Endothelial cell of umbilical vein (primary cell): ENCODE data around the gene UBE2E1. TPM values are rescaled to one million over a fixed set of nuclear protein-coding genes. Genes with fewer than 3 reads are reported as not detected.

Source experiments
- BruUV-seq: library from RNA; stranded (reverse); fragments of 400-500 nt; replicated peaks from 2 replicates; lab custom pipeline; 2021; lab: Mats Ljungman, UMichigan
- CTCF ChIA-PET: fragments of 300-600, 350-600 bp; sonication (Branson Sonifier 250); formaldehyde crosslinking; loops from one replicate; lab custom pipeline; 2021; ENCODE audit warnings: antibody characterized with exemption, inconsistent platforms; lab: Charles Lee
- POLR2A ChIA-PET: fragments of 300-600, 350-600 bp; sonication (Branson Sonifier 250); formaldehyde crosslinking; loops from one replicate; lab custom pipeline; 2021; ENCODE audit warnings: antibody characterized with exemption, inconsistent platforms; lab: Charles Lee
- DNase-seq: peaks from one replicate; pipeline ENCODE4 v3.0.0-alpha.2; 2011; ENCODE audit warnings: low read depth, low spot score
- FAIRE-seq: peaks from 2 replicates; lab custom pipeline; 2011; peaks lifted over from hg19 to GRCh38; lab: Jason Lieb, UNC
- H2AFZ ChIP-seq: 2 replicates; pipeline ENCODE4 v1.6.0; 2012; ENCODE audit warnings: low read depth, low read length, control low read depth, inconsistent platforms
- H3K27ac ChIP-seq: 2 replicates; pipeline ENCODE4 v1.5.1; 2011; ENCODE audit warnings: low read depth, mild to moderate bottlenecking, control low read depth, low read length, moderate library complexity; ENCODE audit not compliant: insufficient read depth
- H3K27me3 ChIP-seq, 2 experiments: 2 replicates each; pipeline versions ENCODE4 v1.6.0 to v1.6.1; 2011; ENCODE audit warnings: low read length in 2 of 2, mixed read lengths in 1 of 2; ENCODE audit not compliant: control insufficient read depth in 2 of 2, insufficient read depth in 2 of 2
- H3K36me3 ChIP-seq, 2 experiments: 2 replicates in 1 of 2; 3 replicates in 1 of 2; pipeline ENCODE4 v1.5.1; 2011; ENCODE audit warnings: low read length in 2 of 2, mild to moderate bottlenecking in 1 of 2, moderate library complexity in 1 of 2; ENCODE audit not compliant: control insufficient read depth in 2 of 2, insufficient read depth in 2 of 2; ENCODE audit errors: extremely low read depth in 1 of 2
- H3K4me1 ChIP-seq: 3 replicates; pipeline ENCODE4 v1.5.1; 2011; ENCODE audit warnings: mild to moderate bottlenecking, low read length; ENCODE audit not compliant: control insufficient read depth, insufficient read depth; ENCODE audit errors: extremely low read depth
- H3K4me2 ChIP-seq: 2 replicates; pipeline ENCODE4 v1.6.1; 2011; ENCODE audit warnings: low read length, control low read depth, mixed read lengths; ENCODE audit not compliant: insufficient read depth
- H3K4me3 ChIP-seq, 3 experiments: fragments of 200-600 bp in 1 of 3; sonication (generic), shearing (Covaris generic) in 1 of 3; replicated peaks in 1 of 3; 2 replicates each; pipeline ENCODE4 v1.5.1; 2011 to 2016; ENCODE audit warnings: control low read depth in 3 of 3, low read length in 3 of 3, mild to moderate bottlenecking in 2 of 3, inconsistent platforms in 1 of 3, low read depth in 1 of 3, moderate library complexity in 1 of 3; ENCODE audit not compliant: insufficient read depth in 1 of 3
- H3K79me2 ChIP-seq: 2 replicates; pipeline ENCODE4 v1.6.0; 2012; ENCODE audit warnings: low read length, inconsistent platforms; ENCODE audit not compliant: control insufficient read depth, insufficient read depth
- H3K9ac ChIP-seq: replicated peaks from 2 replicates; pipeline ENCODE3; 2011; ENCODE audit warnings: low read length, control low read depth; ENCODE audit not compliant: insufficient read depth; ENCODE audit errors: extremely low read depth
- H3K9me1 ChIP-seq: replicated peaks from 3 replicates; pipeline ENCODE4 v1.6.0; 2011; ENCODE audit warnings: mild to moderate bottlenecking, low read length; ENCODE audit not compliant: control insufficient read depth, insufficient read depth; ENCODE audit errors: extremely low read depth
- H3K9me3 ChIP-seq: replicated peaks from 2 replicates; pipeline ENCODE4 v1.5.1; 2012; ENCODE audit warnings: low read length, inconsistent platforms; ENCODE audit not compliant: control insufficient read depth, insufficient read depth
- H4K20me1 ChIP-seq: replicated peaks from 2 replicates; pipeline ENCODE3; 2011; ENCODE audit warnings: mild to moderate bottlenecking, low read length; ENCODE audit not compliant: control insufficient read depth, insufficient read depth; ENCODE audit errors: extremely low read depth
- CTCF ChIP-seq, 2 donors: IDR thresholded peaks; 1 replicate in 1 of 2; 2 replicates in 1 of 2; pipeline ENCODE4 v1.5.1; 2011; ENCODE audit warnings: low read length in 2 of 2, mild to moderate bottlenecking in 2 of 2, moderate library complexity in 2 of 2, control low read depth in 1 of 2, inconsistent platforms in 1 of 2, low read depth in 1 of 2; ENCODE audit not compliant: insufficient read depth in 1 of 2; ENCODE audit errors: extremely low read depth in 1 of 2
- EZH2 ChIP-seq: IDR thresholded peaks from 2 replicates; pipeline ENCODE4 v1.6.1; 2012; ENCODE audit warnings: borderline replicate concordance, low read depth, mild to moderate bottlenecking, moderate library complexity, low read length, inconsistent platforms; ENCODE audit not compliant: severe bottlenecking
- FOS ChIP-seq: IDR thresholded peaks from 2 replicates; pipeline ENCODE4 v1.6.1; 2011; ENCODE audit warnings: mild to moderate bottlenecking, low read length, moderate library complexity, borderline replicate concordance; ENCODE audit not compliant: insufficient read depth
- GATA2 ChIP-seq: IDR thresholded peaks from 2 replicates; pipeline ENCODE4 v1.7.0; 2011; ENCODE audit warnings: low read depth, mild to moderate bottlenecking, moderate library complexity, mixed read lengths, low read length; ENCODE audit not compliant: insufficient read length, insufficient read depth
- JUN ChIP-seq: IDR thresholded peaks from 2 replicates; pipeline ENCODE4 v1.6.1; 2011; ENCODE audit warnings: borderline replicate concordance, low read depth; ENCODE audit not compliant: insufficient read length, insufficient read depth
- MAX ChIP-seq: IDR thresholded peaks from 2 replicates; pipeline ENCODE4 v1.6.1; 2011; ENCODE audit not compliant: insufficient read depth, insufficient read length
- MYC ChIP-seq: IDR thresholded peaks from one replicate; pipeline ENCODE4 v1.6.1; 2011; ENCODE audit warnings: mild to moderate bottlenecking, low read depth, low read length
- POLR2A ChIP-seq: IDR thresholded peaks from 2 replicates; pipeline ENCODE4 v1.6.1; 2012; ENCODE audit warnings: low read depth, mild to moderate bottlenecking, control low read depth, low read length
- POLR2AphosphoS5 ChIP-seq: IDR thresholded peaks from 2 replicates; pipeline ENCODE4 v1.6.1; 2012; ENCODE audit warnings: low read depth, mild to moderate bottlenecking, control low read depth, low read length, moderate library complexity; ENCODE audit not compliant: insufficient read depth
- dilution Hi-C: fragments of 300-500 bp; cut with MboI; formaldehyde crosslinking; loops from one replicate; pipeline ENCODE4 v1.15.0; 2019; ENCODE audit warnings: low sequenced_read_pairs; ENCODE audit not compliant: extremely low pct_ligation_motif_present
- intact Hi-C: fragments of 100-400 bp; cut with micrococcal nuclease; formaldehyde crosslinking; loops from one replicate; pipeline ENCODE4 v1.10.0; 2022
- polyA plus RNA-seq, 4 experiments: library from polyadenylated mRNA; depleted of rRNA in 3 of 4; stranded (reverse) in 3 of 4; unstranded in 1 of 4; fragments of >200 nt; gene quantifications; 2 replicates each; pipeline versions ENCODE4 v1.2.1 to v1.2.3, GENCODE V29; 2011 to 2012; ENCODE audit warnings: missing spikeins in 1 of 4
- total RNA-seq: library from RNA; stranded (reverse); gene quantifications from 2 replicates; pipeline ENCODE4 v1.2.3, GENCODE V29; 2021

UBE2E1 gene
- total and polyA plus RNA-seq, 2 donors (not counting 3 experiments of a cell fraction or from before 2014, with no cell fraction given): 72.7 to 114 TPM

DNA sequence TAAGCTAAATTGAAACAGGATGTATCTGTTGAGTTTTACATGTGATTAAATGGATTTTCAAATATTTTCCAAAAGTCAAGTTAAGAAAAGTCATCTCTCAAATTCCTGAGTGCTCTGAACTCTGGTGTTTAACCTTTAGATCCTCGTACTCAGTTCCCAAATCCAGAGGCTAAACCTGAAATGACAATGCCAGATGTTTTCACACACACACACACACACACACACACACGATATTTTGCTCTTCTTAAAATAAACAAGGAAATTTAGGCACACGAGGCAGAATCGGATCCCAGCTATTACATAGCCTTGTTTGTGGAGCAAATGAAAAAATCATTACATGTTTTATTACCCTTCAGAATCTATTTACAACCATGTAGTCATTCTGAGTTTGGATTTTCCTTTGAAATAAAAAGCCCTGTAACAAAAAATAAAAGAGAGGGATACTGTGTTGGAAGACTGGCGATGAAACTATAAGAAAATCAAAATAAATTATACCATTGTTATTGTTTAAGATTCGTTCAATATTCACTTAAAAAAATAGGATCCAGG, 20.6 kb upstream of the UBE2E1 start:
- Histone ChIP-seq H3K27me3 (peaks cover 3 to 13% of the 10 kb centered on the region in 2 experiments), H3K4me1 (no peaks in the 10 kb centered on the region), H3K9ac (no peak overlapping the region), H2AFZ (no peak overlapping the region), H3K9me3 (no peaks in the 10 kb centered on the region), H4K20me1 (no peaks in the 10 kb centered on the region), H3K4me2 (no peak overlapping the region), H3K4me3 (no peak overlapping the region), H3K36me3 (no peaks in the 10 kb centered on the region), H3K79me2 (no peaks in the 10 kb centered on the region), H3K9me1 (no peaks in the 10 kb centered on the region), H3K27ac (no peak overlapping the region)
- ChIA-PET POLR2A (no interaction called here), CTCF (no interaction called here)
- no peak for DNase-seq
- intact Hi-C loops: no loop called here
- no TSS peak for BruUV-seq
- FAIRE-seq: no peak
- no peak for TF ChIP-seq POLR2AphosphoS5
- no peak for TF ChIP-seq MYC
- TF ChIP-seq FOS: no peak
- TF ChIP-seq JUN: no peak
- no peak for TF ChIP-seq GATA2
- no peak for TF ChIP-seq MAX
- dilution Hi-C loops: no loop called here

GRCh38 chr3:23785882-23786281, 19.9 kb upstream of the UBE2E1 start:
- BruUV-seq: no TSS peak
- H3K4me2 ChIP-seq: no peak overlapping the region
- H3K36me3 ChIP-seq: no peaks in the 10 kb centered on the region
- H3K9ac ChIP-seq: no peak overlapping the region
- CTCF ChIA-PET: interaction anchor here (0.7 to 0.9 kb wide), 2 partner anchors 10 to 95 kb away, joined by 3 read pairs; no protein-coding TSS in a partner anchor
- no peaks in the 10 kb centered on the region for H3K9me3 ChIP-seq
- no peaks in the 10 kb centered on the region for H3K4me1 ChIP-seq
- H3K4me3 ChIP-seq: no peak overlapping the region
- intact Hi-C loops: no loop called here
- H3K27me3 ChIP-seq: peaks cover 3 to 10% of the 10 kb centered on the region in 2 experiments
- H2AFZ ChIP-seq: no peak overlapping the region
- H4K20me1 ChIP-seq: no peaks in the 10 kb centered on the region
- dilution Hi-C loops: no loop called here
- TF ChIP-seq CTCF (IDR thresholded peaks at IDR 0.05; ENCODE audit: extremely low read depth in 1 of 2, insufficient read depth in 1 of 2, low read depth in 1 of 2, low read length in 2 of 2): no peak
- no peak for TF ChIP-seq MAX
- no peak for TF ChIP-seq EZH2
- TF ChIP-seq FOS: no peak
- no peak for TF ChIP-seq GATA2
- no peak for TF ChIP-seq POLR2A
- no peak for TF ChIP-seq JUN
- no peak for TF ChIP-seq MYC
- TF ChIP-seq POLR2AphosphoS5: no peak
- POLR2A ChIA-PET: no interaction called here
- H3K9me1 ChIP-seq: no peaks in the 10 kb centered on the region
- no peak overlapping the region for H3K27ac ChIP-seq
- FAIRE-seq: no peak
- H3K79me2 ChIP-seq: no peaks in the 10 kb centered on the region
- no peak for DNase-seq
